Neuronal stem cell (in vitro differentiated cells): Measurements from ENCODE around the gene YARS1.

Experiments
- DNase-seq: peaks from one replicate; pipeline ENCODE4 v3.0.0-alpha.2; 2013; ENCODE audit warnings: low spot score
- H2AFZ ChIP-seq: one replicate; pipeline ENCODE4 v1.6.1; 2013; ENCODE audit warnings: mild to moderate bottlenecking, low read length, inconsistent platforms
- H2AK5ac ChIP-seq: 2 replicates; pipeline ENCODE4 v1.6.1; 2013; ENCODE audit warnings: low read depth, mild to moderate bottlenecking, inconsistent platforms, low read length, moderate library complexity, mixed read lengths
- H2BK120ac ChIP-seq: 2 replicates; pipeline ENCODE4 v1.6.1; 2013; ENCODE audit warnings: low read depth, mild to moderate bottlenecking, inconsistent platforms, low read length, moderate library complexity, mixed read lengths
- H2BK12ac ChIP-seq: one replicate; pipeline ENCODE4 v1.6.1; 2013; ENCODE audit warnings: low read length, inconsistent platforms
- H2BK15ac ChIP-seq: 2 replicates; pipeline ENCODE4 v1.6.1; 2013; ENCODE audit warnings: mild to moderate bottlenecking, low read length, inconsistent platforms, mixed read lengths
- H2BK5ac ChIP-seq: one replicate; pipeline ENCODE4 v1.6.1; 2013; ENCODE audit warnings: inconsistent platforms, mild to moderate bottlenecking, low read length, moderate library complexity
- H3K14ac ChIP-seq: one replicate; pipeline ENCODE4 v1.6.1; 2013; ENCODE audit warnings: low read length, inconsistent platforms
- H3K18ac ChIP-seq: 2 replicates; pipeline ENCODE4 v1.6.1; 2013; ENCODE audit warnings: low read length, inconsistent platforms
- H3K23ac ChIP-seq: 2 replicates; pipeline ENCODE4 v1.6.1; 2013; ENCODE audit warnings: low read depth, mild to moderate bottlenecking, mixed read lengths, low read length, inconsistent platforms; ENCODE audit not compliant: poor library complexity
- H3K27ac ChIP-seq: replicated peaks from 3 replicates; pipeline ENCODE4 v1.5.1; 2013; ENCODE audit warnings: low read length, inconsistent platforms
- H3K27me3 ChIP-seq, 3 experiments: 2 replicates each; pipeline ENCODE4 v1.6.1; 2013; ENCODE audit warnings: low read length in 3 of 3, mild to moderate bottlenecking in 2 of 3, inconsistent platforms in 1 of 3, low read depth in 1 of 3, mixed read lengths in 1 of 3, moderate library complexity in 1 of 3; ENCODE audit not compliant: control insufficient read depth in 3 of 3, insufficient read depth in 3 of 3
- H3K36me3 ChIP-seq, 2 donors: replicated peaks in 1 of 2; 2 replicates each; pipeline ENCODE4 v1.6.1; 2013; ENCODE audit warnings: low read length in 2 of 2; ENCODE audit not compliant: control insufficient read depth in 2 of 2, insufficient read depth in 2 of 2
- H3K4ac ChIP-seq: 2 replicates; pipeline ENCODE4 v1.6.1; 2013; ENCODE audit warnings: inconsistent platforms, mild to moderate bottlenecking, low read length, moderate library complexity
- H3K4me1 ChIP-seq, 2 donors: 1 replicate in 1 of 2; 2 replicates in 1 of 2; pipeline ENCODE4 v1.6.1; 2013; ENCODE audit warnings: low read length in 2 of 2, low read depth in 1 of 2; ENCODE audit not compliant: control insufficient read depth in 2 of 2, insufficient read depth in 1 of 2
- H3K4me2 ChIP-seq: one replicate; pipeline ENCODE4 v1.6.1; 2013; ENCODE audit warnings: mild to moderate bottlenecking, low read length, inconsistent platforms; ENCODE audit not compliant: insufficient read depth, poor library complexity, severe bottlenecking
- H3K4me3 ChIP-seq, 2 donors: 2 replicates each; pipeline ENCODE4 v1.5.1; 2013; ENCODE audit warnings: low read length in 2 of 2, mild to moderate bottlenecking in 2 of 2, inconsistent platforms in 1 of 2, moderate library complexity in 1 of 2
- H3K79me1 ChIP-seq: one replicate; pipeline ENCODE4 v1.6.1; 2013; ENCODE audit warnings: low read depth, mild to moderate bottlenecking, inconsistent platforms, low read length, moderate library complexity
- H3K9ac ChIP-seq: one replicate; pipeline ENCODE4 v1.6.1; 2013; ENCODE audit warnings: mild to moderate bottlenecking, low read depth, low read length, inconsistent platforms; ENCODE audit not compliant: poor library complexity
- H3K9me3 ChIP-seq, 2 donors: replicated peaks in 1 of 2; 2 replicates each; pipeline versions ENCODE3 to v1.6.1; 2013; ENCODE audit warnings: low read length in 2 of 2, mild to moderate bottlenecking in 2 of 2, inconsistent platforms in 1 of 2, low read depth in 1 of 2, mixed read lengths in 1 of 2, moderate library complexity in 1 of 2; ENCODE audit not compliant: control insufficient read depth in 2 of 2, insufficient read depth in 1 of 2
- H4K8ac ChIP-seq: one replicate; pipeline ENCODE4 v1.6.1; 2013; ENCODE audit warnings: low read depth, mild to moderate bottlenecking, inconsistent platforms, low read length, moderate library complexity
- H4K91ac ChIP-seq: one replicate; pipeline ENCODE4 v1.6.1; 2013; ENCODE audit warnings: low read length, low read depth, mild to moderate bottlenecking, inconsistent platforms; ENCODE audit not compliant: poor library complexity
- WGBS, 2 donors: extraction: QIAGEN DNeasy Blood & Tissue Kit; methylation state at CpG; one replicate each; pipeline ENCODE4 v1.1.7; 2013; ENCODE audit warnings: missing lambda C conversion rate in 2 of 2, mixed read lengths in 1 of 2; ENCODE audit not compliant: insufficient read length in 2 of 2, insufficient replicate concordance in 1 of 2; ENCODE audit errors: extremely low coverage in 2 of 2; 5-methylcytosine and 5-hydroxymethylcytosine counted together

YARS1 gene

GRCh38 chr1:32759997-32760623 lies 57.0 kb downstream of the YARS1 start:
- no peak overlapping the region for H3K4ac ChIP-seq
- peaks cover 9 to 31% of the 10 kb centered on the region in 2 donors for H3K4me1 ChIP-seq
- no peak overlapping the region for H3K14ac ChIP-seq
- no peak overlapping the region for H4K8ac ChIP-seq
- H2BK120ac ChIP-seq: no peak overlapping the region
- no peak overlapping the region for H2AFZ ChIP-seq
- no peak overlapping the region for H4K91ac ChIP-seq
- H3K9ac ChIP-seq: peak overlapping the region; percentile 65
- no peak overlapping the region for H3K23ac ChIP-seq
- no peak overlapping the region for H3K4me3 ChIP-seq
- peaks cover 0 to 9% of the 10 kb centered on the region in 2 donors for H3K36me3 ChIP-seq
- H2BK12ac ChIP-seq: no peak overlapping the region
- H2BK5ac ChIP-seq: no peak overlapping the region
- H3K27me3 ChIP-seq: no peaks in the 10 kb centered on the region
- no peak overlapping the region for H2AK5ac ChIP-seq
- peak overlapping the region; percentile 34 for H3K4me2 ChIP-seq
- no CpG with 5 or more reads among the region's 14 CpGs for WGBS, 2 donors
- peak; percentile 57 for DNase-seq
- no peak overlapping the region for H2BK15ac ChIP-seq
- peak overlapping the region; percentile 61 for H3K27ac ChIP-seq
- no peaks in the 10 kb centered on the region for H3K9me3 ChIP-seq
- peaks cover 3% of the 10 kb centered on the region for H3K79me1 ChIP-seq
- peak overlapping the region; percentile 51 for H3K18ac ChIP-seq

- Histone ChIP-seq H4K91ac (no peak overlapping the region), H2BK120ac (no peak overlapping the region), H3K79me1 (peaks cover 3% of the 10 kb centered on the region), H3K27ac (peak overlapping the region; percentile 61), H3K23ac (no peak overlapping the region), H3K4ac (no peak overlapping the region), H3K4me2 (peak overlapping the region; percentile 34), H3K27me3 (no peaks in the 10 kb centered on the region), H2BK15ac (no peak overlapping the region), H3K14ac (no peak overlapping the region), H4K8ac (no peak overlapping the region), H2AK5ac (no peak overlapping the region), H2BK12ac (no peak overlapping the region), H2AFZ (no peak overlapping the region), H2BK5ac (no peak overlapping the region), H3K18ac (no peak overlapping the region), H3K4me3 (no peak overlapping the region), H3K9ac (no peak overlapping the region), H3K36me3 (peaks cover 0 to 6% of the 10 kb centered on the region in 2 donors), H3K4me1 (peaks cover 10 to 29% of the 10 kb centered on the region in 2 donors), H3K9me3 (no peaks in the 10 kb centered on the region)
- no peak for DNase-seq
- WGBS, 2 donors: no CpG with 5 or more reads among the region's 5 CpGs
Measured at GRCh38 chr1:32759521-32759981, 57.6 kb downstream of the YARS1 start.

GRCh38 chr1:32758795-32759430 lies 58.2 kb downstream of the YARS1 start:
- H2BK15ac ChIP-seq: no peak overlapping the region
- H3K79me1 ChIP-seq: peaks cover 8% of the 10 kb centered on the region
- H3K23ac ChIP-seq: no peak overlapping the region
- no peak overlapping the region for H2BK5ac ChIP-seq
- no peak overlapping the region for H2AK5ac ChIP-seq
- H2AFZ ChIP-seq: no peak overlapping the region
- H2BK120ac ChIP-seq: no peak overlapping the region
- H4K8ac ChIP-seq: no peak overlapping the region
- no peak overlapping the region for H4K91ac ChIP-seq
- H2BK12ac ChIP-seq: no peak overlapping the region
- peaks cover 0 to 2% of the 10 kb centered on the region in 2 donors for H3K9me3 ChIP-seq
- H3K36me3 ChIP-seq: peaks cover 0 to 2% of the 10 kb centered on the region in 2 donors
- no peak overlapping the region for H3K18ac ChIP-seq
- no peak overlapping the region for H3K27ac ChIP-seq
- DNase-seq: no peak
- H3K4me1 ChIP-seq: peaks cover 10 to 29% of the 10 kb centered on the region in 2 donors
- WGBS, 2 donors: no CpG with 5 or more reads among the region's 1 CpG
- no peaks in the 10 kb centered on the region for H3K27me3 ChIP-seq
- no peak overlapping the region for H3K9ac ChIP-seq
- H3K4me3 ChIP-seq: no peak overlapping the region
- no peak overlapping the region for H3K4ac ChIP-seq
- H3K4me2 ChIP-seq: no peak overlapping the region
- no peak overlapping the region for H3K14ac ChIP-seq

GRCh38 chr1:32758177-32758794 lies 58.9 kb downstream of the YARS1 start:
- no peak overlapping the region for H3K4ac ChIP-seq
- peaks cover 8% of the 10 kb centered on the region for H3K79me1 ChIP-seq
- H3K4me1 ChIP-seq: peaks cover 10 to 31% of the 10 kb centered on the region in 2 donors
- H4K8ac ChIP-seq: no peak overlapping the region
- DNase-seq: no peak
- no peak overlapping the region for H3K14ac ChIP-seq
- no peak overlapping the region for H3K18ac ChIP-seq
- H2AFZ ChIP-seq: no peak overlapping the region
- H3K9me3 ChIP-seq: peaks cover 0 to 2% of the 10 kb centered on the region in 2 donors
- no peak overlapping the region for H3K4me2 ChIP-seq
- no peak overlapping the region for H3K4me3 ChIP-seq
- H2BK12ac ChIP-seq: no peak overlapping the region
- no peak overlapping the region for H3K9ac ChIP-seq
- no peaks in the 10 kb centered on the region for H3K27me3 ChIP-seq
- H3K36me3 ChIP-seq: no peaks in the 10 kb centered on the region
- no peak overlapping the region for H3K27ac ChIP-seq
- H2BK5ac ChIP-seq: no peak overlapping the region
- H2BK120ac ChIP-seq: no peak overlapping the region
- no peak overlapping the region for H2BK15ac ChIP-seq
- no CpG with 5 or more reads among the region's 7 CpGs for WGBS, 2 donors
- H2AK5ac ChIP-seq: no peak overlapping the region
- H3K23ac ChIP-seq: no peak overlapping the region
- no peak overlapping the region for H4K91ac ChIP-seq
